ENCODE measurements around the gene TMEFF2. TPM values are rescaled to one million over a fixed set of nuclear protein-coding genes. Genes with fewer than 3 reads are reported as not detected.

Gene TMEFF2
- total RNA-seq, 3 donors from 2014 or later (not counting 1 experiment from before 2014, with no cell fraction given), result not detected

GRCh38 chr2:191957996-191958860, 236.5 kb downstream of the TMEFF2 start:
- Mint-ChIP-seq H3K4me3 (no peak overlapping the region), H3K27me3 (ENCODE audit: low read depth in 2 of 2) (peaks cover 0 to 6% of the 10 kb centered on the region in 2 donors), H3K9me3 (no peaks in the 10 kb centered on the region), H3K4me1 (no peaks in the 10 kb centered on the region), H3K36me3 (no peaks in the 10 kb centered on the region), H3K27ac (no peak overlapping the region)
- Histone ChIP-seq H3K9me3 (ENCODE audit: control insufficient read depth, insufficient read depth, low read length) (no peaks in the 10 kb centered on the region), H3K4me3 (ENCODE audit: low read length) (no peak overlapping the region), H3K36me3 (ENCODE audit: control insufficient read depth, insufficient read depth, low read length) (no peaks in the 10 kb centered on the region), H3K27me3 (ENCODE audit: control insufficient read depth, insufficient read depth, low read length) (no peaks in the 10 kb centered on the region), H3K27ac (ENCODE audit: low read length) (no peak overlapping the region), H3K4me1 (ENCODE audit: control insufficient read depth, insufficient read depth, low read length) (no peaks in the 10 kb centered on the region)
- TF ChIP-seq CTCF (IDR thresholded peaks at IDR 0.05), result no peak
- ATAC-seq (no peak), DNase-seq (no peak)
- intact Hi-C loops (cut with micrococcal nuclease), result no loop called here
- WGBS (ENCODE audit: insufficient coverage), result 38% methylated on average over 5 of the region's 7 CpGs

- DNase-seq, result no peak
- Mint-ChIP-seq H3K36me3 (no peaks in the 10 kb centered on the region), H3K9me3 (no peaks in the 10 kb centered on the region), H3K4me3 (no peak overlapping the region), H3K4me1 (no peaks in the 10 kb centered on the region), H3K27me3 (ENCODE audit: low read depth in 2 of 2) (peaks cover 0 to 6% of the 10 kb centered on the region in 2 donors), H3K27ac (no peak overlapping the region)
- Histone ChIP-seq H3K9me3 (ENCODE audit: control insufficient read depth, insufficient read depth, low read length) (no peaks in the 10 kb centered on the region), H3K4me3 (ENCODE audit: low read length) (no peak overlapping the region), H3K27ac (ENCODE audit: low read length) (no peak overlapping the region), H3K27me3 (ENCODE audit: control insufficient read depth, insufficient read depth, low read length) (peaks cover 2% of the 10 kb centered on the region), H3K4me1 (ENCODE audit: control insufficient read depth, insufficient read depth, low read length) (no peaks in the 10 kb centered on the region), H3K36me3 (ENCODE audit: control insufficient read depth, insufficient read depth, low read length) (no peaks in the 10 kb centered on the region)
- no peak for ATAC-seq
- TF ChIP-seq CTCF (IDR thresholded peaks at IDR 0.05), result no peak
- WGBS (ENCODE audit: insufficient coverage), result 60% methylated on average over 1 of the region's 2 CpGs
- intact Hi-C loops (cut with micrococcal nuclease), result no loop called here
These were observed 240.3 kb downstream of the TMEFF2 start for GRCh38 chr2:191954451-191954850.

DNA sequence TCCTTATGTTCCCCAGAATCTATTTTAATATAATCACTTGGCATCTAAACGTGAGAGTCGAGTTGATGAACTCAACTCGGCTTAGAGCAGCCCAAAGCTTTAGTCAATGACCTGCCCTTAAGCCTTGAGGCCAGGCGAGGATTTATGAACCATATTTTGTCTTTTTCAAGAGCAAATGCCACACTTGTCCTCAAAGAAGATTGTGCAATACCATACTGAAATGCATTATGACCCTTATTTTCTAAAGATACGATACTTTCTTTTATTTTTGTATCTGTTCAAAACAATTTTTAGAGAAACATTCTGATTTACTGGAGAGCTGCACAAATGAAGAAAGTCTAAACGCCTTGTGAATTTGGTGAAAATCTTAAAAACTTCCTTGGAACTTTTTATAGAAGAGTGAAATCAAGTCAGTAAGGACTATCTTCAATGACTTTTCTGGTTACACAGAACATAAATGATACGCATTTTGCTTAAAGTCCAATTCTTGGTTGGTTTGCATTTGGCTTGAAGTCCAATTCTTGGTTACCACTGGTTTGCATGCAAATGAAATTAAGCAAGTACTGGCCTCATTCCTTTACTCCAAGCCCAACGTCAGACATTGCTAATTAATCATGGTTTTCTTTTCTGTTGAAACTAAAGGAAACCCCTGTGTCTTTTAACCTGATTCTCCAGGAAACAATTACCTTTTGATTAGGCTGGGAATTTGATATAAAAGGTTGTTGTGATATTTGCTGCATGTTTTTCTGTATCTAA, 242.0 kb downstream of the TMEFF2 start:
- Histone ChIP-seq H3K27me3 (ENCODE audit: control insufficient read depth, insufficient read depth, low read length) (peaks cover 2% of the 10 kb centered on the region), H3K9me3 (ENCODE audit: control insufficient read depth, insufficient read depth, low read length) (no peaks in the 10 kb centered on the region), H3K4me1 (ENCODE audit: control insufficient read depth, insufficient read depth, low read length) (no peaks in the 10 kb centered on the region), H3K27ac (ENCODE audit: low read length) (no peak overlapping the region), H3K36me3 (ENCODE audit: control insufficient read depth, insufficient read depth, low read length) (no peaks in the 10 kb centered on the region), H3K4me3 (ENCODE audit: low read length) (no peak overlapping the region)
- no peaks in the 10 kb centered on the region for H3K36me3 Mint-ChIP-seq
- intact Hi-C loops (cut with micrococcal nuclease), result no loop called here
- DNase-seq (no peak), ATAC-seq (no peak)
- no peak overlapping the region for H3K4me3 Mint-ChIP-seq
- H3K27me3 Mint-ChIP-seq (ENCODE audit: low read depth in 2 of 2), result peaks cover 0 to 3% of the 10 kb centered on the region in 2 donors
- no peaks in the 10 kb centered on the region for H3K4me1 Mint-ChIP-seq
- no peak overlapping the region for H3K27ac Mint-ChIP-seq
- no peaks in the 10 kb centered on the region for H3K9me3 Mint-ChIP-seq
- TF ChIP-seq CTCF (IDR thresholded peaks at IDR 0.05), result no peak
- 83% methylated on average over 8 of the region's 8 CpGs for WGBS (ENCODE audit: insufficient coverage)

All from natural killer cell (primary cell).